ENCODE results near the gene ROR2.

Gene ROR2

GRCh38 chr9:91907484-91908292, 42.3 kb downstream of the ROR2 start:
- no peak for TF ChIP-seq CTCF (IDR thresholded peaks at IDR 0.05; ENCODE audit: borderline replicate concordance, insufficient read depth, low read depth, low read length)
- H3K4me3 ChIP-seq (ENCODE audit: low read depth, low read length), result no peak overlapping the region

- TF ChIP-seq CTCF (IDR thresholded peaks at IDR 0.05; ENCODE audit: borderline replicate concordance, insufficient read depth, low read depth, low read length), result no peak
- H3K4me3 ChIP-seq (ENCODE audit: low read depth, low read length), result no peak overlapping the region
Observed at GRCh38 chr9:91905991-91906469, 44.0 kb downstream of the ROR2 start.

GRCh38 chr9:91905237-91905650, 44.8 kb downstream of the ROR2 start:
- H3K4me3 ChIP-seq (ENCODE audit: low read depth, low read length), result no peak overlapping the region
- no peak for TF ChIP-seq CTCF (IDR thresholded peaks at IDR 0.05; ENCODE audit: borderline replicate concordance, insufficient read depth, low read depth, low read length)

- TF ChIP-seq CTCF (IDR thresholded peaks at IDR 0.05; ENCODE audit: borderline replicate concordance, insufficient read depth, low read depth, low read length), result no peak
- no peak overlapping the region for H3K4me3 ChIP-seq (ENCODE audit: low read depth, low read length)
Observed at GRCh38 chr9:91904588-91905236, 45.3 kb downstream of the ROR2 start.

- no peak overlapping the region for H3K4me3 ChIP-seq (ENCODE audit: low read depth, low read length)
- TF ChIP-seq CTCF (IDR thresholded peaks at IDR 0.05; ENCODE audit: borderline replicate concordance, insufficient read depth, low read depth, low read length), result no peak
Observed at GRCh38 chr9:91903126-91903911, 46.7 kb downstream of the ROR2 start.

GRCh38 chr9:91902475-91903125, 47.4 kb downstream of the ROR2 start:
- H3K4me3 ChIP-seq (ENCODE audit: low read depth, low read length), result no peak overlapping the region
- no peak for TF ChIP-seq CTCF (IDR thresholded peaks at IDR 0.05; ENCODE audit: borderline replicate concordance, insufficient read depth, low read depth, low read length)

All from GM12875 (cell line).